Endothelial cell (in vitro differentiated cells): Measurements from ENCODE around the gene GPRIN1. TPM values are rescaled to one million over a fixed set of nuclear protein-coding genes. Genes with fewer than 3 reads are reported as not detected.

Experiments used
- DNase-seq: peaks from one replicate; pipeline ENCODE4 v3.0.0; 2021; ENCODE audit warnings: low spot score
- H3K27ac Mint-ChIP-seq: one replicate; pipeline ENCODE4 v1.8.0; 2021; ENCODE audit warnings: mixed read lengths, inconsistent platforms; ENCODE audit not compliant: unreplicated experiment
- H3K27me3 Mint-ChIP-seq: one replicate; pipeline ENCODE4 v1.8.0; 2021; ENCODE audit warnings: mild to moderate bottlenecking, moderate library complexity, mixed read lengths, inconsistent platforms; ENCODE audit not compliant: unreplicated experiment
- H3K36me3 Mint-ChIP-seq: one replicate; pipeline ENCODE4 v1.8.0; 2021; ENCODE audit warnings: mild to moderate bottlenecking, low read depth, mixed read lengths, inconsistent platforms; ENCODE audit not compliant: unreplicated experiment
- H3K4me1 Mint-ChIP-seq: one replicate; pipeline ENCODE4 v1.8.0; 2021; ENCODE audit warnings: mild to moderate bottlenecking, mixed read lengths, inconsistent platforms; ENCODE audit not compliant: unreplicated experiment
- H3K4me3 Mint-ChIP-seq: one replicate; pipeline ENCODE4 v1.8.0; 2021; ENCODE audit warnings: mild to moderate bottlenecking, mixed read lengths, inconsistent platforms; ENCODE audit not compliant: unreplicated experiment
- H3K9me3 Mint-ChIP-seq: one replicate; pipeline ENCODE4 v1.8.0; 2021; ENCODE audit warnings: mixed read lengths, inconsistent platforms; ENCODE audit not compliant: unreplicated experiment
- total RNA-seq: library from RNA; stranded (reverse); fragmentation: NEBNext Ultra II Directional; extraction: Animal tissue kit (Norgen Biotek cat#: 25700); gene quantifications from one replicate; pipeline ENCODE4 v1.2.1, GENCODE V29; 2021; ENCODE audit not compliant: unreplicated experiment
- TF ChIP-seq, protein P1 (sequence below): fragments of 200-600 bp; sonication (generic); IDR thresholded peaks from one replicate; pipeline ENCODE4 v1.5.0; 2021; ENCODE audit warnings: antibody characterized with exemption; ENCODE audit not compliant: unreplicated experiment

GPRIN1 gene
- total RNA-seq, 1 donor from 2014 or later, result 3.9 TPM

- no peaks in the 10 kb centered on the region for H3K36me3 Mint-ChIP-seq
- H3K4me1 Mint-ChIP-seq, result peaks cover 16% of the 10 kb centered on the region
- H3K9me3 Mint-ChIP-seq, result no peaks in the 10 kb centered on the region
- DNase-seq, result no peak
- peak overlapping the region; percentile 62 for H3K4me3 Mint-ChIP-seq
- H3K27me3 Mint-ChIP-seq, result peaks cover 11% of the 10 kb centered on the region
- H3K27ac Mint-ChIP-seq, result no peak overlapping the region
- TF ChIP-seq, protein P1, sequence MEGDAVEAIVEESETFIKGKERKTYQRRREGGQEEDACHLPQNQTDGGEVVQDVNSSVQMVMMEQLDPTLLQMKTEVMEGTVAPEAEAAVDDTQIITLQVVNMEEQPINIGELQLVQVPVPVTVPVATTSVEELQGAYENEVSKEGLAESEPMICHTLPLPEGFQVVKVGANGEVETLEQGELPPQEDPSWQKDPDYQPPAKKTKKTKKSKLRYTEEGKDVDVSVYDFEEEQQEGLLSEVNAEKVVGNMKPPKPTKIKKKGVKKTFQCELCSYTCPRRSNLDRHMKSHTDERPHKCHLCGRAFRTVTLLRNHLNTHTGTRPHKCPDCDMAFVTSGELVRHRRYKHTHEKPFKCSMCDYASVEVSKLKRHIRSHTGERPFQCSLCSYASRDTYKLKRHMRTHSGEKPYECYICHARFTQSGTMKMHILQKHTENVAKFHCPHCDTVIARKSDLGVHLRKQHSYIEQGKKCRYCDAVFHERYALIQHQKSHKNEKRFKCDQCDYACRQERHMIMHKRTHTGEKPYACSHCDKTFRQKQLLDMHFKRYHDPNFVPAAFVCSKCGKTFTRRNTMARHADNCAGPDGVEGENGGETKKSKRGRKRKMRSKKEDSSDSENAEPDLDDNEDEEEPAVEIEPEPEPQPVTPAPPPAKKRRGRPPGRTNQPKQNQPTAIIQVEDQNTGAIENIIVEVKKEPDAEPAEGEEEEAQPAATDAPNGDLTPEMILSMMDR, result no peak
Measured at GRCh38 chr5:176629317-176629852, 19.4 kb upstream of the GPRIN1 start.

- no peak for DNase-seq
- Mint-ChIP-seq H3K27me3 (peaks cover 13% of the 10 kb centered on the region), H3K9me3 (no peaks in the 10 kb centered on the region), H3K4me1 (peaks cover 12% of the 10 kb centered on the region), H3K27ac (no peak overlapping the region), H3K36me3 (no peaks in the 10 kb centered on the region), H3K4me3 (peak overlapping the region; percentile 62)
- TF ChIP-seq, protein P1, result no peak
Measured at GRCh38 chr5:176628406-176629228, 18.7 kb upstream of the GPRIN1 start.

- no peaks in the 10 kb centered on the region for H3K36me3 Mint-ChIP-seq
- no peaks in the 10 kb centered on the region for H3K9me3 Mint-ChIP-seq
- DNase-seq, result no peak
- H3K27me3 Mint-ChIP-seq, result peaks cover 14% of the 10 kb centered on the region
- no peak overlapping the region for H3K27ac Mint-ChIP-seq
- H3K4me3 Mint-ChIP-seq, result no peak overlapping the region
- TF ChIP-seq, protein P1, result no peak
- H3K4me1 Mint-ChIP-seq, result peaks cover 12% of the 10 kb centered on the region
Measured at GRCh38 chr5:176627582-176627981, 17.6 kb upstream of the GPRIN1 start.

DNA sequence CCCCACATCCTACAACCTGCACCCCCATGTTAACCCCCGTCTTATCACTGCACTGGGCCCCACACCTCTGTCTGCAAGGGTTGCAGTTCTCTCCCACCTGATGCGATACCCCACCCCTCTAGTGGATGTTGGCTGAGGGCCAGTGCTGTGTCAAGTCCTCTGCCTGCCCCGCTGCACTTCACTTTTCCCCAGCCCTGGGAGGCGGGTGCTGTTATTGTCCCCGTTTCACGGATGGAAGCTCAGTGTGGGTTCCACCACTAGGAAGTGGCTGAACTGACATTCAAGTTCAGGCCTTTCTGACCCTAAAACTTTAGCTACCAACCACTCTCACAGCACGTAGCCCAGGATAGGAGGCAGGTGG, 16.9 kb upstream of the GPRIN1 start:
- TF ChIP-seq, protein P1, result no peak
- no peaks in the 10 kb centered on the region for H3K36me3 Mint-ChIP-seq
- H3K9me3 Mint-ChIP-seq, result no peaks in the 10 kb centered on the region
- no peak overlapping the region for H3K4me3 Mint-ChIP-seq
- H3K4me1 Mint-ChIP-seq, result peaks cover 12% of the 10 kb centered on the region
- H3K27me3 Mint-ChIP-seq, result peaks cover 16% of the 10 kb centered on the region
- H3K27ac Mint-ChIP-seq, result no peak overlapping the region
- DNase-seq, result no peak
